GM12891 (cell line): ENCODE measurements around the gene CREB1.
A peak's percentile ranks its signal among the peaks of the same experiment; 100 is the strongest.

ENCODE experiments used
- DNase-seq: peaks from one replicate; pipeline ENCODE4 v3.0.0; 2011; ENCODE audit warnings: low spot score; ENCODE audit not compliant: insufficient read length
- FAIRE-seq: peaks from 2 replicates; lab custom pipeline; 2011; peaks lifted over from hg19 to GRCh38; lab: Jason Lieb, UNC
- PAX5 ChIP-seq: IDR thresholded peaks from 2 replicates; pipeline ENCODE4 v1.6.1; 2011; ENCODE audit warnings: low read length, moderate library complexity, mild to moderate bottlenecking; ENCODE audit not compliant: insufficient read depth, severe bottlenecking
- POLR2A ChIP-seq: IDR thresholded peaks from 2 replicates; pipeline ENCODE4 v1.6.1; 2011; ENCODE audit warnings: low read depth, low read length, control low read depth
- POLR2AphosphoS5 ChIP-seq: IDR thresholded peaks from 2 replicates; pipeline ENCODE4 v1.6.1; 2011; ENCODE audit warnings: low read depth, low read length, control low read depth
- POU2F2 ChIP-seq: IDR thresholded peaks from 2 replicates; pipeline ENCODE4 v1.6.1; 2011; ENCODE audit warnings: low read depth, mild to moderate bottlenecking, control low read depth, low read length, moderate library complexity
- SPI1 ChIP-seq: IDR thresholded peaks from 2 replicates; pipeline ENCODE4 v1.6.1; 2011; ENCODE audit warnings: low read depth, low read length, control low read depth
- TAF1 ChIP-seq: IDR thresholded peaks from 2 replicates; pipeline ENCODE4 v1.6.1; 2011; ENCODE audit warnings: low read depth, low read length, control low read depth

CREB1 gene

DNA sequence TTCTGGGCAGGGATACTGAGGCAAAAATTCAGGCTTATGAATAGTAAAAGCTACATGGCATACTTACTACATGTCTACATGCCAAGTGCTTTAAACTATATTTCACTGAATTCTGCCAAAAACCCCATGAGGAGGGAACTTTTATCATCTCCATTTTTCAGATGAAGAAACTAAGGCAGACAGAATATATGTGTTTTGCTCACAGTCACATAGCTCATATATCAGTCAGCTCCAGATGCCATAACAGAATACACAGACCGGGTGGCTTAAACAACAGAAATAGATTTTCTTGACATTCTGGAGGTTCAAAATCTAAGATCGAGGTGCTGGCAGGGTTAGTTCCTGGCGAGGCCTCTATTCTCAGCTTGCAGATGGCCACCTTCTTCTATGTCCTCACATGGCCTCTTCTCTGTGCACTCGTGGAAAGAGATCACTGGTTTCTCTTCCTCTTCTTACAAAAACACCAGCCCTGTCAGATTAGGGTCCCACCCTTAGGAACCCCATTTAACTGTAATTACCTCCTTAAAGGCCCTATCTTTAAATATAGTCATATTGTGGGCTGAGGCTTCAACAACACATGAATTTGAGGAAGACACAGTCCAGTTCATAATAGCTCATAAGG, 27.1 kb upstream of the CREB1 start:
- FAIRE-seq (peak; percentile 28), DNase-seq (no peak)
- TF ChIP-seq POLR2AphosphoS5, result no peak
- TF ChIP-seq TAF1, result no peak
- no peak for TF ChIP-seq PAX5
- TF ChIP-seq SPI1, result peak; percentile 93

- FAIRE-seq, result peak; percentile 90
- TF ChIP-seq POU2F2 (no peak; the same call in 1 of the 2 replicates), POLR2A (no peak; the same call in 1 of the 2 replicates), PAX5 (no peak), POLR2AphosphoS5 (peak; percentile 26; the same call in 1 of the 2 replicates), TAF1 (0 out of 2 replicates have a peak, but pooled peaks have one; percentile 15), SPI1 (no peak)
- DNase-seq, result no peak
These were observed 26.5 kb upstream of the CREB1 start for GRCh38 chr2:207503234-207503633.

DNA sequence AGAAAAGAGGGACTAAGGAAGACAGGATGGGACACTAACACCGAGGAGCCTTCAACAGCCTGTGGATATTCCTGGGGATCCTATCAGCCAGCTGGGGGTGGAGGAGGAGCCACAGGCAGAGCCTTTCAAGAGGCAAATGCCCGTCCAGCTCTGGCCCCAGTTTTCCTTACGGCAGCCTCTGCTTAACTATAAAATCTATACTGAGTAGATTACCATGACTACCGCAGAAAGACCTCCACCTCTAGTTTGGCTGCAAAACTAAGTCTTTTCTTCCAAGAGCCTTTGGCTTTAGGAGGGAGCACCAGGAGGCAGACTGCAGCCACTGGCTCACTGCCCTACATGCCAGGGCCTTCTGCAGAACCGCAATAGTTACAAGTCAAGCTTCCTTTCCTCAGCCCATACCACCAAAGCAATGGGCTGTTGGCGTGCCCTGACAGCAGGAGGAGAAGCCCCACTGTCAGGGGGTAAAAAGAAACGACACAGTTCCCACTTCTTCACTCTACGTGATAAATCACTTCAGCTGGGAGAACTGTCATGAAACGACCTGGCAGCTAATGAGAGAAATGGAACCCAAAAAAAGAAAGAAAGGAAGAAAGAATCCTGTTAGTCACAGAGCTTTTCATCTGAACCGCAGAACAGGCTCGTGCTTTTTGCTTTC, 25.1 kb upstream of the CREB1 start:
- TF ChIP-seq PAX5 (no peak), TAF1 (no peak), POLR2A (no peak), POLR2AphosphoS5 (no peak), SPI1 (no peak), POU2F2 (no peak)
- FAIRE-seq (peak; percentile 47), DNase-seq (no peak)

DNA sequence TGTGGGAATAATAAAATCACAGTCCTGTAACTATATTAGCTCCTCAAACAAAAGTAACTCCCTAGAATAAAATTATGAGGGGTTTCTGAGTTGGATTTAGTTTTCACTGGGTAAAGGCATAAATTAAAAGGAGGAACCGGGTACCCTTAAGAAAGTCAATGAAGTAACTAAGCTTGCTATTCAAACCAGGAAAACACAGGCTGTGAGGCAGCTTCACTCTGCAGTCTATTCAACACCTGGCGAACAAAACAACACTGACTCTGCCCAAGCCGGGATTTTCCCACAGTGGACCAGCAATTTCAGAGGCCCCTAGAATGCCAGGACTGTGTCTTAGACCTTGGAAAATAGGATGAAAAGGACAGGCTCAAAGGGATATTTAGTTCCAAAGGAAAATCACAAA, 24.6 kb upstream of the CREB1 start:
- TF ChIP-seq SPI1 (peak; percentile 53), POU2F2 (no peak)
- peak; percentile 13 for FAIRE-seq

GRCh38 chr2:207505728-207506127, 24.0 kb upstream of the CREB1 start:
- FAIRE-seq (no peak), DNase-seq (no peak)
- no peak for TF ChIP-seq SPI1

More for the DNA sequence above, 24.6 kb upstream of the CREB1 start:
- no peak for DNase-seq

DNA sequence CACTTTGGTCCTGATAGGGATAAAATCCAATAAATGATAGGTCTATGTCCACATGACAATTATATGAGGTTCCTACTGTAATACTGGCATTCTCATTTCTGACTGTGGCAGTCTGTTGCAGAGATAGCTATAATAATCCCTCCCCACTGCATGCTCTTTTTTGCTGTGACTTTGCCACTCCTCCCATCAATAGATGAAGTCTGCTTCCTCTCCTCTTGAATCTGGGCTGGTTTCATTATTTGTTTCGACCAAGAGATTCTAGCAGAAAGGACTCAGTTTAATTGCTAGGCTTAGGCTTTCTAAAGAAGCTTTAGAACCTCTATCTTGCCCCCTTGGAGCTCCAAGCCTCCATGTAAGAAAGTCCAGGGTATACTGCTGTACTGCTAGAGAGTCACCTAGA, 23.3 kb upstream of the CREB1 start:
- FAIRE-seq (no peak), DNase-seq (no peak)

DNA sequence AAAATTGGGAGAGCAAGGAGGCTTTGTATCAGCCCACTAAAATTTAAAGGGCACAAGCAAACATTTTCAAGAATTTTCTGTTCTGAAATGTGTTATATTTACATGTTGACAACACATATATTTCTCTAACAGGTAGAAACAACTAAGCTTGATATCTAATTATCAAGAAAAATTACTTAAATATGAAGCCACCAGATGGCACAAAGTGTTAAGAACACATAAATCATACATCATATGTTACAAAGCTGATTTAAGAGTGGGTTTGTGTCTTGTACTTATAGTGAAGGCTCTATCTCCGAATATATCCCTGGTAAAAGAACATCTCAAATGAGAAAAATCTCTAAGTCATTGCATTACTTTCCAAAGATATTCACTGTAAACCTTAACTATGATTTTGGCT, 19.6 kb upstream of the CREB1 start:
- no peak for FAIRE-seq
- no peak for DNase-seq
- TF ChIP-seq POU2F2, result no peak
- no peak for TF ChIP-seq PAX5
- no peak for TF ChIP-seq POLR2A
- no peak for TF ChIP-seq POLR2AphosphoS5
- no peak for TF ChIP-seq TAF1
- no peak for TF ChIP-seq SPI1

More for the DNA sequence above, 23.3 kb upstream of the CREB1 start:
- no peak for TF ChIP-seq POU2F2
- no peak for TF ChIP-seq PAX5
- TF ChIP-seq TAF1, result no peak
- TF ChIP-seq SPI1, result no peak
- TF ChIP-seq POLR2A, result no peak
- no peak for TF ChIP-seq POLR2AphosphoS5

- no peak for FAIRE-seq
- TF ChIP-seq PAX5 (no peak), POLR2A (no peak), TAF1 (no peak), POLR2AphosphoS5 (no peak), SPI1 (no peak), POU2F2 (no peak)
- no peak for DNase-seq
These were observed 17.9 kb upstream of the CREB1 start for GRCh38 chr2:207511851-207512250.

DNA sequence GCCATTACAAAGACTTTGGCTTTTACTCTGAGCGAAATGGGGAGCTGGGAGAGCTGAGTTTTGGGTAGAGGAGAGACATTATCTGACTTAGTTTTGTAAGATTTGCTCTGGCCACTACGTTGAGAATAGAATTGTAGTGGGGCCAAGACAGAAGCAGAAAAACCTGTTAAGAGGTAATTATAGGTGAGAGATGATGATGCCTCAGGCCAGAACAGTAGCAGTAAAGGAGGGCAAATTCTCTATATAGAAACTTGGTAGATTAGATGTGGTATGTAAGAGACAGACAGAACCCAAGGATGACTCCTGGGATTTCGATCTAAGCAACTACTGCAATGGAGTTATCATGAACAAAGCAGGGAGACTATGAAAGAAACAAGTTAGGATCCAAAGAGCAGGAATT, 17.4 kb upstream of the CREB1 start:
- FAIRE-seq, result no peak
- DNase-seq, result no peak
- no peak for TF ChIP-seq POLR2AphosphoS5
- TF ChIP-seq SPI1, result no peak
- TF ChIP-seq PAX5, result no peak
- no peak for TF ChIP-seq POU2F2
- no peak for TF ChIP-seq TAF1

DNA sequence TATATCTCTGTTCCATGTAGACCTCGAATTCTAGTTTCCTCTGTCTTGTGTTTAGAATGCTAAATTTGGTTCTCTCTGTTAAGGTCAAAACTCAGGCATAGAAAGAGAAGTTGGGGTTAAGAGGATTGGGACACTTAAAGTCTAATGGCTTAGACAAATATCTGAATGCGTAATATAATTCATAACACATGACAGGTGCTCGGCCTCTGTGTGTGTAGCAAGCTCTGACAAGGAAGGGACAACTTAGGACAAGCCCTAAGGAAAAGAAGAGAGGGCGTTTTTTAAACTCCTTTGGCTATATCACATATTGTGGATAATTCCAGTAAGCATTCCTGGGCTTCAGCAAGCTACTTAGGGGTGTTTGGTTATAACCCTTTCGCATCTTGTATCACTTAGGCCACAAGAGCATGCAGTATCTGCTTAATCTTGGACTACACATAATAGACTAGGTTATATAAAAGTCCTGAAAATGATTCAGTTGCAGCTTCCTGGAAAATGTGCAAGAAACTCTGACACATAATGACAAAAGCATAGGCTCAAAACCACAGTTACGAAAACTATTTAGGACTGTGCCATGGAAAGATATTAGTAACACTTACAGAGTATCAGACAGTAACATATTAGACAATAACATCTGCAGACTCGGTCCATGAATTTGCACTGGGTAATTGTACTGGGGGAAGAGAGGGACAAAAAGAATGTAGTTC, 16.1 kb upstream of the CREB1 start:
- DNase-seq, result no peak
- no peak for TF ChIP-seq POU2F2
- TF ChIP-seq POLR2AphosphoS5, result no peak
- no peak for TF ChIP-seq POLR2A
- no peak for TF ChIP-seq TAF1
- TF ChIP-seq SPI1, result no peak
- TF ChIP-seq PAX5, result no peak
- FAIRE-seq, result peak; percentile 40
